ENCODE results near the gene HEBP2.
"Not testable (repeated sequence)": the region's sequence is repeated elsewhere in the genome, so short reads cannot be mapped to it uniquely, and the experiment has no call there.

DNA sequence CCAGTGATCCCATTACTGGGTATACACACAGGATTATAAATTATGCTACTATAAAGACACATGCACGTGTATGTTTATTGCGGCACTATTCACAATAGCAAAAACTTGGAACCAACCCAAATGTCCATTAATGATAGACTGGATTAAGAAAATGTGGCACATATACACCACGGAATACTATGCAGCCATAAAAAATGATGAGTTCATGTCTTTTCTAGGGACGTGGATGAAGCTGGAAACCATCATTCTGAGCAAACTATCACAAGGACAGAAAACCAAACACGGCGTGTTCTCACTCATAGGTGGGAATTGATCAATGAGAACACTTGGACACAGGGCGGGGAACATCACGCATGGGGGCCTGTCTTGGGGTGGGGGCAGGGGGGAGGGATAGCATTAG, 35.3 kb upstream of the HEBP2 start:
- TF ChIP-seq FOSL2 (IDR thresholded peaks at IDR 0.05); FOSL2 (CRISPR knock-in tag; IDR thresholded peaks at IDR 0.05); JUN (IDR thresholded peaks at IDR 0.05); ZFP36 (IDR thresholded peaks at IDR 0.05; ENCODE audit: borderline replicate concordance, partially characterized antibody); MAFK (IDR thresholded peaks at IDR 0.05; ENCODE audit: partially characterized antibody); MAZ (IDR thresholded peaks at IDR 0.05; ENCODE audit: borderline replicate concordance, low read depth, low read length): not testable (repeated sequence)
- TF ChIP-seq, protein P1, sequence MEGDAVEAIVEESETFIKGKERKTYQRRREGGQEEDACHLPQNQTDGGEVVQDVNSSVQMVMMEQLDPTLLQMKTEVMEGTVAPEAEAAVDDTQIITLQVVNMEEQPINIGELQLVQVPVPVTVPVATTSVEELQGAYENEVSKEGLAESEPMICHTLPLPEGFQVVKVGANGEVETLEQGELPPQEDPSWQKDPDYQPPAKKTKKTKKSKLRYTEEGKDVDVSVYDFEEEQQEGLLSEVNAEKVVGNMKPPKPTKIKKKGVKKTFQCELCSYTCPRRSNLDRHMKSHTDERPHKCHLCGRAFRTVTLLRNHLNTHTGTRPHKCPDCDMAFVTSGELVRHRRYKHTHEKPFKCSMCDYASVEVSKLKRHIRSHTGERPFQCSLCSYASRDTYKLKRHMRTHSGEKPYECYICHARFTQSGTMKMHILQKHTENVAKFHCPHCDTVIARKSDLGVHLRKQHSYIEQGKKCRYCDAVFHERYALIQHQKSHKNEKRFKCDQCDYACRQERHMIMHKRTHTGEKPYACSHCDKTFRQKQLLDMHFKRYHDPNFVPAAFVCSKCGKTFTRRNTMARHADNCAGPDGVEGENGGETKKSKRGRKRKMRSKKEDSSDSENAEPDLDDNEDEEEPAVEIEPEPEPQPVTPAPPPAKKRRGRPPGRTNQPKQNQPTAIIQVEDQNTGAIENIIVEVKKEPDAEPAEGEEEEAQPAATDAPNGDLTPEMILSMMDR (IDR thresholded peaks at IDR 0.05): not testable (repeated sequence)
